Measurements from ENCODE around the gene SETD1B. TPM values are rescaled to one million over a fixed set of nuclear protein-coding genes. Genes with fewer than 3 reads are reported as not detected.

Gene SETD1B
- total RNA-seq, 1 donor = 5.8 TPM

- Histone ChIP-seq H3K27me3 (ENCODE audit: insufficient read depth, low read length) (no peaks in the 10 kb centered on the region), H2AFZ (ENCODE audit: low read length) (peak overlapping the region; percentile 61), H3K4me2 (ENCODE audit: insufficient read depth, low read length) (peak overlapping the region; percentile 95), H3K27ac (ENCODE audit: low read depth, low read length) (peak overlapping the region; percentile 65), H3K4me1 (ENCODE audit: insufficient read depth, low read length) (peaks cover 44% of the 10 kb centered on the region), H3K4me3 (ENCODE audit: insufficient read depth, low read length) (peak overlapping the region; percentile 77), H4K20me1 (ENCODE audit: insufficient read depth, low read length) (peaks cover 19% of the 10 kb centered on the region), H3K36me3 (ENCODE audit: insufficient read depth, low read length) (no peaks in the 10 kb centered on the region), H3K9me3 (ENCODE audit: low read depth, low read length) (no peaks in the 10 kb centered on the region), H3K79me2 (ENCODE audit: insufficient read depth, low read length) (peaks cover 38% of the 10 kb centered on the region)
- DNase-seq (ENCODE audit: insufficient read length, low spot score, missing footprints) = peak; percentile 93
- TF ChIP-seq, protein P1, sequence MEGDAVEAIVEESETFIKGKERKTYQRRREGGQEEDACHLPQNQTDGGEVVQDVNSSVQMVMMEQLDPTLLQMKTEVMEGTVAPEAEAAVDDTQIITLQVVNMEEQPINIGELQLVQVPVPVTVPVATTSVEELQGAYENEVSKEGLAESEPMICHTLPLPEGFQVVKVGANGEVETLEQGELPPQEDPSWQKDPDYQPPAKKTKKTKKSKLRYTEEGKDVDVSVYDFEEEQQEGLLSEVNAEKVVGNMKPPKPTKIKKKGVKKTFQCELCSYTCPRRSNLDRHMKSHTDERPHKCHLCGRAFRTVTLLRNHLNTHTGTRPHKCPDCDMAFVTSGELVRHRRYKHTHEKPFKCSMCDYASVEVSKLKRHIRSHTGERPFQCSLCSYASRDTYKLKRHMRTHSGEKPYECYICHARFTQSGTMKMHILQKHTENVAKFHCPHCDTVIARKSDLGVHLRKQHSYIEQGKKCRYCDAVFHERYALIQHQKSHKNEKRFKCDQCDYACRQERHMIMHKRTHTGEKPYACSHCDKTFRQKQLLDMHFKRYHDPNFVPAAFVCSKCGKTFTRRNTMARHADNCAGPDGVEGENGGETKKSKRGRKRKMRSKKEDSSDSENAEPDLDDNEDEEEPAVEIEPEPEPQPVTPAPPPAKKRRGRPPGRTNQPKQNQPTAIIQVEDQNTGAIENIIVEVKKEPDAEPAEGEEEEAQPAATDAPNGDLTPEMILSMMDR (IDR thresholded peaks at IDR 0.05; ENCODE audit: extremely low read depth, low read depth, low read length) = no peak
Observed at GRCh38 chr12:121794534-121795033, 9.2 kb upstream of the SETD1B start.

DNA sequence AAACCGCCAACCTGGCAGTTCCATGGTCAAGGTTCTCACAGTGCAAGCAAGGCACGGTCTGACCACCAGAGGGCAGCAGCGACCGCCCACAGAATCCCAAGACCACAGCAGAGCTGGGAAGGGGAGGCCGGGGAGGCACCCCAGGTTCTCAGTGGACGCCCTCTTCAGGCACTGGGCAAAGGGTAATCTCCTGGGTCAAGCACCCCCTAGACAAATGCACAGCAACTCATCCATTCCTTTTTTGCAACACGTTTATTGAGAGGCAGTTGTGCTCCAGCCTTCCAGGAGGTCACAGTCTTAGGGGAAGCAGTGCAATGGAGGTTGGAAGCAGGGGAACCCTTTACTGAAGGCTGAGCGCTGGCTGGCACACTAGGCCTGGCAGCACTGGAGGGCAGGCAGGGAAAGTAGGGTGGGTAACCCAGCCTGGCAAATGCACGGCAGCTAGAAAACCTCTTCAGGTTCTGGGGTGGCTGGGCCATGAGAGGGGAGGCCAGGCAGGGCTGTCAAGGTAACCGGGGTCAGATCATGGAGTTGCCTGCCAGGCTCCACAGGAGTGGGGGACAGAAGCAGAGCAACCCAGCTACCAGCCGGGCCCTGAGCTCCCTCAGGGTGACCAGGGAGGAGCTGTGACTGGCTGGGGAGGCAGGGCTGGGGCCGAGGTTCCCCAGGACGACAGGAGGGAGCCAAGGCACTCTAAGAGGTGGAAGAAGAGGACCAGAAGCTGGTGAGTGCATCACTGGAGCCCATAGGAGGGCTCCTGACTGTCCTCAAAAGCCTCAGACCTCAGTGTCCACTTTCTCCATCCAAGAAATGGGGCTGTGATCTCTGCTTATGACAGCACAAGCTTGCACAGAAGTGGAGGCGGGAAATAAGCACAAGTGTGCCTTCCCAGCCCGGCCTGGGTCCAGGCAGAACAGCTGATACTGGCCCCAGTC, 8.5 kb upstream of the SETD1B start:
- TF ChIP-seq, protein P1 (IDR thresholded peaks at IDR 0.05; ENCODE audit: extremely low read depth, low read depth, low read length) = peak; percentile 94
- Histone ChIP-seq H3K36me3 (ENCODE audit: insufficient read depth, low read length) (no peaks in the 10 kb centered on the region), H3K4me2 (ENCODE audit: insufficient read depth, low read length) (peak overlapping the region; percentile 95), H3K9me3 (ENCODE audit: low read depth, low read length) (no peaks in the 10 kb centered on the region), H2AFZ (ENCODE audit: low read length) (peak overlapping the region; percentile 61), H4K20me1 (ENCODE audit: insufficient read depth, low read length) (peaks cover 19% of the 10 kb centered on the region), H3K4me3 (ENCODE audit: insufficient read depth, low read length) (peak overlapping the region; percentile 77), H3K27me3 (ENCODE audit: insufficient read depth, low read length) (no peaks in the 10 kb centered on the region), H3K4me1 (ENCODE audit: insufficient read depth, low read length) (peaks cover 44% of the 10 kb centered on the region), H3K27ac (ENCODE audit: low read depth, low read length) (peak overlapping the region; percentile 65), H3K79me2 (ENCODE audit: insufficient read depth, low read length) (peaks cover 38% of the 10 kb centered on the region)
- DNase-seq (ENCODE audit: insufficient read length, low spot score, missing footprints) = peak; percentile 98

- H3K27me3 ChIP-seq (ENCODE audit: insufficient read depth, low read length) = no peaks in the 10 kb centered on the region
- TF ChIP-seq, protein P1 (IDR thresholded peaks at IDR 0.05; ENCODE audit: extremely low read depth, low read depth, low read length) = peak; percentile 6
- peak; percentile 99 for DNase-seq (ENCODE audit: insufficient read length, low spot score, missing footprints)
Observed at GRCh38 chr12:121796855-121797751, 6.7 kb upstream of the SETD1B start.

More at GRCh38 chr12:121796855-121797751, 6.7 kb upstream of the SETD1B start:
- H2AFZ ChIP-seq (ENCODE audit: low read length) = no peak overlapping the region
- H3K27ac ChIP-seq (ENCODE audit: low read depth, low read length) = peak overlapping the region; percentile 70
- H4K20me1 ChIP-seq (ENCODE audit: insufficient read depth, low read length) = peaks cover 19% of the 10 kb centered on the region
- H3K36me3 ChIP-seq (ENCODE audit: insufficient read depth, low read length) = no peaks in the 10 kb centered on the region
- peak overlapping the region; percentile 86 for H3K4me3 ChIP-seq (ENCODE audit: insufficient read depth, low read length)
- peak overlapping the region; percentile 77 for H3K4me2 ChIP-seq (ENCODE audit: insufficient read depth, low read length)
- H3K9me3 ChIP-seq (ENCODE audit: low read depth, low read length) = no peaks in the 10 kb centered on the region
- H3K4me1 ChIP-seq (ENCODE audit: insufficient read depth, low read length) = peaks cover 56% of the 10 kb centered on the region
- H3K79me2 ChIP-seq (ENCODE audit: insufficient read depth, low read length) = peaks cover 48% of the 10 kb centered on the region
